DOHH2 (cell line): ENCODE data around the gene SLC9A5.

ENCODE experiments used
- H3F3A ChIP-seq: fragments of 200-600 bp; sonication (generic), shearing (Covaris generic); 2 replicates; pipeline ENCODE4 v1.6.0; 2016; ENCODE audit warnings: antibody characterized with exemption, mild to moderate bottlenecking; ENCODE audit not compliant: control insufficient read depth, insufficient read depth
- H3K27ac ChIP-seq: fragments of 200-600 bp; sonication (generic); 2 replicates; pipeline ENCODE4 v1.5.1; 2014; ENCODE audit warnings: low read depth, mild to moderate bottlenecking, low read length, moderate library complexity
- H3K27me3 ChIP-seq: fragments of 200-600 bp; sonication (generic); 2 replicates; pipeline ENCODE4 v1.6.1; 2014; ENCODE audit warnings: mild to moderate bottlenecking, low read length, mixed read lengths; ENCODE audit not compliant: control insufficient read depth
- H3K36me3 ChIP-seq: fragments of 200-600 bp; sonication (generic); 2 replicates; pipeline ENCODE4 v1.6.1; 2014; ENCODE audit warnings: mild to moderate bottlenecking, low read length, moderate library complexity, mixed read lengths; ENCODE audit not compliant: control insufficient read depth
- H3K4me1 ChIP-seq: fragments of 200-600 bp; sonication (generic); 2 replicates; pipeline ENCODE4 v1.6.1; 2014; ENCODE audit warnings: mild to moderate bottlenecking, low read length, mixed read lengths; ENCODE audit not compliant: control insufficient read depth
- H3K4me2 ChIP-seq: fragments of 200-600 bp; sonication (generic); 2 replicates; pipeline ENCODE4 v1.6.0; 2014; ENCODE audit warnings: mild to moderate bottlenecking, low read length, moderate library complexity
- H3K4me3 ChIP-seq: fragments of 200-600 bp; sonication (generic); 2 replicates; pipeline ENCODE4 v1.5.1; 2014; ENCODE audit warnings: mild to moderate bottlenecking, low read length, mixed read lengths
- H3K79me2 ChIP-seq: fragments of 200-600 bp; sonication (generic); 2 replicates; pipeline ENCODE4 v1.6.1; 2014; ENCODE audit warnings: mild to moderate bottlenecking, low read length, mixed read lengths; ENCODE audit not compliant: control insufficient read depth
- H3K9me2 ChIP-seq: fragments of 200-600 bp; sonication (generic); replicated peaks from 2 replicates; pipeline ENCODE4 v1.6.1; 2014; ENCODE audit warnings: mild to moderate bottlenecking, low read length, mixed read lengths; ENCODE audit not compliant: control insufficient read depth
- H3K9me3 ChIP-seq: fragments of 200-600 bp; sonication (generic); 2 replicates; pipeline ENCODE4 v1.6.1; 2014; ENCODE audit warnings: antibody characterized with exemption, low read length, mixed read lengths; ENCODE audit not compliant: control insufficient read depth, insufficient read depth
- H4K20me1 ChIP-seq: fragments of 200-600 bp; sonication (generic); 2 replicates; pipeline ENCODE4 v1.6.0; 2014; ENCODE audit warnings: low read depth, mild to moderate bottlenecking, antibody characterized with exemption, low read length, moderate library complexity; ENCODE audit not compliant: control insufficient read depth, insufficient read depth
- EZH2phosphoT487 ChIP-seq: fragments of 200-600 bp; sonication (generic); IDR thresholded peaks from 2 replicates; pipeline ENCODE4 v1.6.1; 2017; ENCODE audit warnings: borderline replicate concordance, mild to moderate bottlenecking, antibody characterized with exemption, low read length, moderate library complexity, mixed read lengths
- TF ChIP-seq, protein P1 (sequence below): fragments of 200-600 bp; sonication (generic); IDR thresholded peaks from one replicate; pipeline ENCODE4 v1.5.1; 2014; ENCODE audit warnings: antibody characterized with exemption, mild to moderate bottlenecking, low read depth, low read length; ENCODE audit not compliant: poor library complexity, severe bottlenecking

The SLC9A5 gene

DNA sequence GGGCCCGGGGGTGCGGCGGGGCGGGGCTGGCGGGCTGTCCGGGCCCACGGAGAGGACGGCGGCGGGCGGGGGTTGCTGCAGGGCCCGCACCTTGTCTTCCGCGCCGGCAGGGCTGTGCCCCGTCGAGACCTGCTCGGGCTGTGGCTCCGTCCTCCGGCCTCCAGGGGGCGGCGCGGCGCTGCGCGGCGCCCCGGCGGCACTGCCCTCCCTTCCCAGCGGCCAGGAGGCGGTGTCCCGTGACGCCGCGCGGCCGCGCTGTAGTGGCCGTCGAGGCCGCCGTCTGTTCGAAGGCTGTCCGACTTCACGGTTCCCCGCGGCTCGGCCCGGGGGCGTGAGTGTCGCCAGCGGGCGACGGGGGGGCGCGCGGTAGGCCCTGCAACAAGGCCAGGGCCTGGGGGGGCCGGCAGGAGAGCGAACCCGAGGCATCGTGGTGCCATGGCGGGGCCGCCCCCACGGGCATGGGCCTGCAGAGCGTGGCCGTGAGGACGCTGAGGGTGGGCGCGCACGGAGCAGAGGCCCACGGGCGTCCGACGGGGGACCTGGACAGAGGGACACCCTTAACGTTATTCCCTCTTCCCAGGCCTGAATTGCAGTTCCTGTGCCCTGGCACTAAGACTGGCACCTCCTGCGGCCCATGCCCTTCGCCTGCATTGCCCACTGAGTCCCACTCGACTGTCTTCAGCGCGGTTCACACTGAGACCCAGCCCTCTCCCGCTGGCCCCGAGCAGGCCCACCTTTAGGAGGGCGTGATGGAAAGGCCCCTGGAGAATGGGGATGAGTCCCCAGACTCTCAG lies 30.7 kb downstream of the SLC9A5 start, which contains the start of gene PLEKHG4:
Gene PLEKHG4 (plus strand): TSS at position 237 of the 794 bp plus-strand sequence. CDS start 513 bp downstream, at position 750.
- Histone ChIP-seq H3K27me3 (no peaks in the 10 kb centered on the region), H3F3A (no peaks in the 10 kb centered on the region), H4K20me1 (no peaks in the 10 kb centered on the region), H3K4me2 (peak within 1 kb of the TSS; percentile 63), H3K79me2 (peaks cover 13% of the 10 kb centered on the region), H3K27ac (no peak within 1 kb of the TSS), H3K9me2 (no peaks in the 10 kb centered on the region), H3K36me3 (peaks cover 12% of the 10 kb centered on the region), H3K9me3 (no peaks in the 10 kb centered on the region), H3K4me1 (peaks cover 13% of the 10 kb centered on the region), H3K4me3 (peak within 1 kb of the TSS; percentile 79)
- TF ChIP-seq, protein P1, sequence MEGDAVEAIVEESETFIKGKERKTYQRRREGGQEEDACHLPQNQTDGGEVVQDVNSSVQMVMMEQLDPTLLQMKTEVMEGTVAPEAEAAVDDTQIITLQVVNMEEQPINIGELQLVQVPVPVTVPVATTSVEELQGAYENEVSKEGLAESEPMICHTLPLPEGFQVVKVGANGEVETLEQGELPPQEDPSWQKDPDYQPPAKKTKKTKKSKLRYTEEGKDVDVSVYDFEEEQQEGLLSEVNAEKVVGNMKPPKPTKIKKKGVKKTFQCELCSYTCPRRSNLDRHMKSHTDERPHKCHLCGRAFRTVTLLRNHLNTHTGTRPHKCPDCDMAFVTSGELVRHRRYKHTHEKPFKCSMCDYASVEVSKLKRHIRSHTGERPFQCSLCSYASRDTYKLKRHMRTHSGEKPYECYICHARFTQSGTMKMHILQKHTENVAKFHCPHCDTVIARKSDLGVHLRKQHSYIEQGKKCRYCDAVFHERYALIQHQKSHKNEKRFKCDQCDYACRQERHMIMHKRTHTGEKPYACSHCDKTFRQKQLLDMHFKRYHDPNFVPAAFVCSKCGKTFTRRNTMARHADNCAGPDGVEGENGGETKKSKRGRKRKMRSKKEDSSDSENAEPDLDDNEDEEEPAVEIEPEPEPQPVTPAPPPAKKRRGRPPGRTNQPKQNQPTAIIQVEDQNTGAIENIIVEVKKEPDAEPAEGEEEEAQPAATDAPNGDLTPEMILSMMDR, result peak; percentile 52
- no peak for TF ChIP-seq EZH2phosphoT487

DNA sequence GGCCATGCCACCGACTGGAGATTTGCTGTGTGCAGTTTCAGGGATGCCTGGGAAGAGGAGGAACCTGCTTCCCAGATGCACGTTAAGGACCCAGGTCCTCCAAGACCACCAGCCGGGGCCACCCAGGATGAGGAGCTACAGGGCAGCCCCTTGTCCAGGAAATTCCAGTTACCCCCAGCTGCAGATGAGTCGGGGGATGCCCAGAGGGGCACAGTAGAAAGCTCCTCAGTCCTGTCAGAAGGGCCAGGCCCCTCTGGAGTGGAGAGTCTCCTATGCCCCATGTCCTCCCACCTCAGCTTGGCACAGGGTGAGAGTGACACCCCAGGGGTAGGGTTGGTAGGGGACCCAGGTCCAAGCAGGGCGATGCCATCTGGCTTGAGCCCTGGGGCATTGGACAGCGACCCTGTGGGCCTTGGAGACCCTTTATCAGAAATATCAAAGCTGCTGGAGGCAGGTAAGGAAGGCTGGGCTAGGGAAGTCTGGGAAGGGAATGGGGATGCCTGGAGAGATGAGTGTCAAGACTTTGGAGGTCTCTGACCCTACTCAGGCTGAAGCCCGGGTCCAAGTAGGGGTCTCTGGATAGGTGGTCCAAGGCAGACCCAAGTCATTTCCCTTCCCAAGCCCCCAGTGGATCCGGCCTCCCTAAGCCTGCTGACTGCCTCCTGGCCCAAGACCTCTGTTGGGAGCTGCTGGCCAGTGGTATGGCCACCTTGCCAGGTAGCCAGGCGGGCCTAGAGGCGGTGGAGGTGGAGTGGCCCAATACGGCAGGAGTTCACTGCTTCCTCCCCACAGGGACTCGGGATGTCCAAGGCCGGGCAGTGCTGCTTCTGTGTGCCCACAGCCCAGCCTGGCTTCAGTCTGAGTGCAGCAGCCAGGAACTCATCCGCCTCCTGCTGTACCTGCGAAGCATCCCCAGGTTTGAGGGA lies 31.6 kb downstream of the SLC9A5 start:
- Histone ChIP-seq H3K4me1 (peaks cover 13% of the 10 kb centered on the region), H3K27me3 (no peaks in the 10 kb centered on the region), H3K36me3 (peaks cover 12% of the 10 kb centered on the region), H3K9me2 (no peaks in the 10 kb centered on the region), H3K4me2 (no peak overlapping the region), H3K79me2 (peaks cover 13% of the 10 kb centered on the region), H3K9me3 (no peaks in the 10 kb centered on the region), H3K4me3 (no peak overlapping the region), H4K20me1 (no peaks in the 10 kb centered on the region), H3F3A (no peaks in the 10 kb centered on the region), H3K27ac (no peak overlapping the region)
- TF ChIP-seq EZH2phosphoT487, result no peak
- TF ChIP-seq, protein P1, result no peak

DNA sequence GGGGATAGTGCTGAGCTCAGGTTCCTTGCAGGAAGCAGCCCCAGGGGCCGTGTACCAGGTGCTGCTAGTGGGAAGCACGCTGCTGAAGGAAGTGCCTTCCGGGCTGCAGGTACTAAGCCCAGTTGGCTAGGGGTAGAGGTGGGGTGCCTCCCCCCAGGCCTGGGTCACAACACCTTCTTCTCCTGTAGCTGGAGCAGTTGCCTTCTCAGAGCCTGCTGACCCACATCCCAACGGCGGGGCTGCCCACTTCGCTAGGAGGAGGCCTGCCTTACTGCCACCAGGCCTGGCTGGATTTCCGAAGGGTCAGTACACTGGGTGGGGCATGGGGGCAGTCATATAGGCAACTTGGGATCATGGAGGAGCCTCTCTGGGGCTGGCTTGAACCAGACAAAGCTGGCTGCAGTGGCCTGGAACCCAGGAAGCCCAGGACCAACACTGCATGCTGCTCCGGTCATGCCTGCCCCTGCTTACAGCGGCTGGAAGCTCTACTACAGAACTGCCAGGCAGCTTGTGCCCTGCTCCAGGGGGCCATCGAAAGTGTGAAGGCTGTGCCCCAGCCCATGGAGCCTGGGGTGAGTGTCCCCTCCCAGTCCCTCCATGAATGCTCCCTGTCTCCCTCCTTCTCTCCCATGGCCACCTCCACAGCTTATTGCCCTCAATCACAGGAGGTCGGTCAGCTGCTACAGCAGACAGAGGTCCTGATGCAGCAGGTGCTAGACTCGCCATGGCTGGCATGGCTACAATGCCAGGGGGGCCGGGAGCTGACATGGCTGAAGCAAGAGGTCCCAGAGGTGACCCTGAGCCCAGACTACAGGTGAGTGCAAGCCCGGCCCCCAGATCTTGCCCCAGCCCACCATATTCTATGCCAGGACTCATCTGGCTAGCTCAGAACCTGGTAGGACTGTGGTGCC lies 33.0 kb downstream of the SLC9A5 start:
- TF ChIP-seq, protein P1, result no peak
- TF ChIP-seq EZH2phosphoT487, result no peak
- no peaks in the 10 kb centered on the region for H3K9me2 ChIP-seq
- H3K27me3 ChIP-seq, result no peaks in the 10 kb centered on the region
- H3K27ac ChIP-seq, result no peak overlapping the region
- H3K36me3 ChIP-seq, result peaks cover 9% of the 10 kb centered on the region; the same call in 1 of the 2 replicates
- H4K20me1 ChIP-seq, result no peaks in the 10 kb centered on the region
- H3K4me2 ChIP-seq, result no peak overlapping the region
- H3F3A ChIP-seq, result no peaks in the 10 kb centered on the region
- H3K4me3 ChIP-seq, result no peak overlapping the region
- H3K4me1 ChIP-seq, result peaks cover 13% of the 10 kb centered on the region
- H3K9me3 ChIP-seq, result no peaks in the 10 kb centered on the region
- peaks cover 13% of the 10 kb centered on the region for H3K79me2 ChIP-seq
